Measurements from ENCODE around the gene ARL4C. TPM values are rescaled to one million over a fixed set of nuclear protein-coding genes. Genes with fewer than 3 reads are reported as not detected.
A peak's percentile ranks its signal among the peaks of the same experiment; 100 is the strongest.

ARL4C gene
- total RNA-seq, 1 experiment from 2014 or later, result 151 TPM

GRCh38 chr2:234492717-234493485 is 4.0 kb downstream of the ARL4C start:
- H3K4me3 ChIP-seq (ENCODE audit: low read depth in 2 of 2, low read length in 2 of 2), result peak overlapping the region; percentile 72 to 97
- DNase-seq (ENCODE audit: low read depth, low spot score), result no peak
- H3K9me3 ChIP-seq (ENCODE audit: control insufficient read depth, insufficient read depth, low read depth, low read length), result no peaks in the 10 kb centered on the region
- peak overlapping the region; percentile 91 for H3K27ac ChIP-seq (ENCODE audit: low read length)
- TF ChIP-seq TCF7L2 (IDR thresholded peaks at IDR 0.05; ENCODE audit: low read depth, low read length) (no peak), POLR2AphosphoS5 (IDR thresholded peaks at IDR 0.05; ENCODE audit: low read depth, low read length) (0 out of 2 replicates have a peak, but pooled peaks have one; percentile 7)
- POLR2A ChIA-PET, result interaction anchor here (0.6 kb wide), 1 partner anchor 463 kb away, joined by 4 read pairs; no protein-coding TSS in a partner anchor
- no peaks in the 10 kb centered on the region for H3K27me3 ChIP-seq (ENCODE audit: control insufficient read depth, insufficient read depth, low read length)
- no TSS peak for BruUV-seq (replicated peaks)
- CTCF ChIA-PET, result no interaction called here
- peaks cover 7% of the 10 kb centered on the region for H3K36me3 ChIP-seq (ENCODE audit: control insufficient read depth, insufficient read depth, low read length)
- intact Hi-C loops (cut with micrococcal nuclease; ENCODE audit: unreplicated experiment) (loop anchor here (5.0 kb wide), 3 partner anchors 126 to 356 kb away; no protein-coding TSS in a partner anchor), in situ Hi-C loops (cut with HindIII; ENCODE audit: low pct_unique_long_range_greater_than_20kb, low sequenced_read_pairs) (no loop called here)
- no peak for ATAC-seq
- peaks cover 46% of the 10 kb centered on the region for H3K4me1 ChIP-seq (ENCODE audit: control insufficient read depth, insufficient read depth, low read length)

- H3K36me3 ChIP-seq (ENCODE audit: control insufficient read depth, insufficient read depth, low read length), result peaks cover 7% of the 10 kb centered on the region
- intact Hi-C loops (cut with micrococcal nuclease; ENCODE audit: unreplicated experiment), result loop anchor here (5.0 kb wide), 3 partner anchors 125 to 355 kb away; no protein-coding TSS in a partner anchor
- peaks cover 44% of the 10 kb centered on the region for H3K4me1 ChIP-seq (ENCODE audit: control insufficient read depth, insufficient read depth, low read length)
- peak overlapping the region; percentile 91 for H3K27ac ChIP-seq (ENCODE audit: low read length)
- in situ Hi-C loops (cut with HindIII; ENCODE audit: low pct_unique_long_range_greater_than_20kb, low sequenced_read_pairs), result no loop called here
- ChIA-PET CTCF (no interaction called here), POLR2A (interaction anchor here (0.6 kb wide), 1 partner anchor 464 kb away, joined by 4 read pairs; no protein-coding TSS in a partner anchor)
- DNase-seq (ENCODE audit: low read depth, low spot score) (no peak), ATAC-seq (no peak)
- H3K27me3 ChIP-seq (ENCODE audit: control insufficient read depth, insufficient read depth, low read length), result no peaks in the 10 kb centered on the region
- H3K4me3 ChIP-seq (ENCODE audit: low read depth in 2 of 2, low read length in 2 of 2), result peak overlapping the region; percentile 72 to 97
- TF ChIP-seq POLR2AphosphoS5 (IDR thresholded peaks at IDR 0.05; ENCODE audit: low read depth, low read length) (peak; percentile 69; the same call in 1 of the 2 replicates), TCF7L2 (IDR thresholded peaks at IDR 0.05; ENCODE audit: low read depth, low read length) (no peak)
- BruUV-seq (replicated peaks), result no TSS peak
- no peaks in the 10 kb centered on the region for H3K9me3 ChIP-seq (ENCODE audit: control insufficient read depth, insufficient read depth, low read depth, low read length)
Observed at GRCh38 chr2:234491897-234492296, 5.0 kb downstream of the ARL4C start.

DNA sequence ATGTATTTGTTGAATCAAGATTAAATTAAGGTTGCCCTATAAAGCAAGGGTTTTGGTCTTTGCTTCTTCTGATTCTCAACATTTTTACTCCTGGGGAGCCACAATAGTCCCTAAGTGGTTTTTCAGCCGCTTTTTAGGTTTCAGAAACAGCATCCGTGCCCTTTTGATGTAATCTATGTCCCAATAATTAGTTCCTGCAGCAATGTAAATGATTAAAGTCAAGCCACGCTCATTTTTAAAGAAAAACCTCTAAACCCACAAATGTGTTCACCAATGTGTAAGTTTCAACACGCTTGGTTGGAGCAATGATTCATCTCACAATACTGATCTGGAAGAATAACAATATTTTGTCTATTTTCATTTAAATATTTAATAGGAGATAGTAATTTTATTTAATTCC is 5.6 kb downstream of the ARL4C start:
- Histone ChIP-seq H3K36me3 (ENCODE audit: control insufficient read depth, insufficient read depth, low read length) (peaks cover 7% of the 10 kb centered on the region), H3K27me3 (ENCODE audit: control insufficient read depth, insufficient read depth, low read length) (no peaks in the 10 kb centered on the region), H3K9me3 (ENCODE audit: control insufficient read depth, insufficient read depth, low read depth, low read length) (no peaks in the 10 kb centered on the region), H3K4me3 (ENCODE audit: low read depth in 2 of 2, low read length in 2 of 2) (peak overlapping the region; percentile 72 to 97), H3K4me1 (ENCODE audit: control insufficient read depth, insufficient read depth, low read length) (peaks cover 44% of the 10 kb centered on the region), H3K27ac (ENCODE audit: low read length) (peak overlapping the region; percentile 91)
- intact Hi-C loops (cut with micrococcal nuclease; ENCODE audit: unreplicated experiment), result loop anchor here (5.0 kb wide), 3 partner anchors 124 to 354 kb away; no protein-coding TSS in a partner anchor
- POLR2A ChIA-PET, result interaction anchor here (0.6 kb wide), 1 partner anchor 510 kb away, joined by 3 read pairs; no protein-coding TSS in a partner anchor
- in situ Hi-C loops (cut with HindIII; ENCODE audit: low pct_unique_long_range_greater_than_20kb, low sequenced_read_pairs), result no loop called here
- CTCF ChIA-PET, result no interaction called here
- no peak for ATAC-seq
- no peak for DNase-seq (ENCODE audit: low read depth, low spot score)
- TF ChIP-seq SIN3A (IDR thresholded peaks at IDR 0.05; ENCODE audit: borderline replicate concordance, insufficient read depth, low read depth, low read length), result no peak
- no peak for TF ChIP-seq TCF7L2 (IDR thresholded peaks at IDR 0.05; ENCODE audit: low read depth, low read length)
- peak; percentile 46; the same call in 1 of the 2 replicates for TF ChIP-seq POLR2AphosphoS5 (IDR thresholded peaks at IDR 0.05; ENCODE audit: low read depth, low read length)
- BruUV-seq (replicated peaks), result no TSS peak

GRCh38 chr2:234490271-234491091 is 6.4 kb downstream of the ARL4C start:
- ATAC-seq (no peak), DNase-seq (ENCODE audit: low read depth, low spot score) (no peak)
- no peak; the same call in 1 of the 2 replicates for TF ChIP-seq POLR2AphosphoS5 (IDR thresholded peaks at IDR 0.05; ENCODE audit: low read depth, low read length)
- no peak for TF ChIP-seq REST (IDR thresholded peaks at IDR 0.05; ENCODE audit: insufficient read depth in 1 of 2, low read depth in 2 of 2, low read length in 1 of 2)
- TF ChIP-seq TCF7L2 (IDR thresholded peaks at IDR 0.05; ENCODE audit: low read depth, low read length), result no peak
- TF ChIP-seq, protein P1, sequence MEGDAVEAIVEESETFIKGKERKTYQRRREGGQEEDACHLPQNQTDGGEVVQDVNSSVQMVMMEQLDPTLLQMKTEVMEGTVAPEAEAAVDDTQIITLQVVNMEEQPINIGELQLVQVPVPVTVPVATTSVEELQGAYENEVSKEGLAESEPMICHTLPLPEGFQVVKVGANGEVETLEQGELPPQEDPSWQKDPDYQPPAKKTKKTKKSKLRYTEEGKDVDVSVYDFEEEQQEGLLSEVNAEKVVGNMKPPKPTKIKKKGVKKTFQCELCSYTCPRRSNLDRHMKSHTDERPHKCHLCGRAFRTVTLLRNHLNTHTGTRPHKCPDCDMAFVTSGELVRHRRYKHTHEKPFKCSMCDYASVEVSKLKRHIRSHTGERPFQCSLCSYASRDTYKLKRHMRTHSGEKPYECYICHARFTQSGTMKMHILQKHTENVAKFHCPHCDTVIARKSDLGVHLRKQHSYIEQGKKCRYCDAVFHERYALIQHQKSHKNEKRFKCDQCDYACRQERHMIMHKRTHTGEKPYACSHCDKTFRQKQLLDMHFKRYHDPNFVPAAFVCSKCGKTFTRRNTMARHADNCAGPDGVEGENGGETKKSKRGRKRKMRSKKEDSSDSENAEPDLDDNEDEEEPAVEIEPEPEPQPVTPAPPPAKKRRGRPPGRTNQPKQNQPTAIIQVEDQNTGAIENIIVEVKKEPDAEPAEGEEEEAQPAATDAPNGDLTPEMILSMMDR (IDR thresholded peaks at IDR 0.05), result no peak
- TF ChIP-seq SIN3A (IDR thresholded peaks at IDR 0.05; ENCODE audit: borderline replicate concordance, insufficient read depth, low read depth, low read length), result no peak
- peak overlapping the region; percentile 91 for H3K27ac ChIP-seq (ENCODE audit: low read length)
- peaks cover 44% of the 10 kb centered on the region for H3K4me1 ChIP-seq (ENCODE audit: control insufficient read depth, insufficient read depth, low read length)
- intact Hi-C loops (cut with micrococcal nuclease; ENCODE audit: unreplicated experiment), result loop anchor here (5.0 kb wide), 3 partner anchors 123 to 353 kb away; no protein-coding TSS in a partner anchor
- ChIA-PET POLR2A (interaction anchor here (0.6 kb wide), 1 partner anchor 509 kb away, joined by 3 read pairs; no protein-coding TSS in a partner anchor), CTCF (no interaction called here)
- H3K9me3 ChIP-seq (ENCODE audit: control insufficient read depth, insufficient read depth, low read depth, low read length), result no peaks in the 10 kb centered on the region
- peak overlapping the region; percentile 72 to 97; a peak in 3 of 4 replicates for H3K4me3 ChIP-seq (ENCODE audit: low read depth in 2 of 2, low read length in 2 of 2)
- H3K27me3 ChIP-seq (ENCODE audit: control insufficient read depth, insufficient read depth, low read length), result no peaks in the 10 kb centered on the region
- no TSS peak for BruUV-seq (replicated peaks)
- in situ Hi-C loops (cut with HindIII; ENCODE audit: low pct_unique_long_range_greater_than_20kb, low sequenced_read_pairs), result no loop called here
- H3K36me3 ChIP-seq (ENCODE audit: control insufficient read depth, insufficient read depth, low read length), result peaks cover 7% of the 10 kb centered on the region

Data from Panc1 (cell line).